GM23248 (cell line): ENCODE measurements around the gene KLF7. TPM values are rescaled to one million over a fixed set of nuclear protein-coding genes. Genes with fewer than 3 reads are reported as not detected.

Experiments used
- DNase-seq: peaks from one replicate; pipeline ENCODE4 v3.0.0-alpha.2; 2015
- H2AFZ ChIP-seq: fragments of 200-600 bp; sonication (generic); 2 replicates; pipeline ENCODE4 v1.6.1; 2016; ENCODE audit warnings: antibody characterized with exemption
- H3F3A ChIP-seq: fragments of 200-600 bp; sonication (generic); 2 replicates; pipeline ENCODE4 v1.6.1; 2016; ENCODE audit warnings: mild to moderate bottlenecking, antibody characterized with exemption, mixed run types; ENCODE audit not compliant: insufficient read depth
- H3K27ac ChIP-seq: fragments of 200-600 bp; sonication (generic); 2 replicates; pipeline ENCODE4 v1.5.1; 2016; ENCODE audit warnings: mild to moderate bottlenecking
- H3K27me3 ChIP-seq: fragments of 200-600 bp; sonication (generic); replicated peaks from 2 replicates; pipeline ENCODE4 v1.6.1; 2016; ENCODE audit warnings: mild to moderate bottlenecking; ENCODE audit not compliant: insufficient read depth
- H3K36me3 ChIP-seq: fragments of 200-600 bp; sonication (generic); 2 replicates; pipeline ENCODE4 v1.6.1; 2016; ENCODE audit warnings: low read depth, mild to moderate bottlenecking
- H3K4me1 ChIP-seq: fragments of 200-600 bp; sonication (generic); 2 replicates; pipeline ENCODE4 v1.6.1; 2016; ENCODE audit warnings: mild to moderate bottlenecking; ENCODE audit not compliant: insufficient read depth
- H3K4me2 ChIP-seq: fragments of 200-600 bp; sonication (generic); one replicate; pipeline ENCODE4 v1.6.1; 2016; ENCODE audit warnings: mild to moderate bottlenecking; ENCODE audit not compliant: unreplicated experiment
- H3K4me3 ChIP-seq: fragments of 200-600 bp; sonication (generic); 2 replicates; pipeline ENCODE4 v1.5.1; 2016; ENCODE audit warnings: mild to moderate bottlenecking
- H3K79me2 ChIP-seq: fragments of 200-600 bp; sonication (generic); 2 replicates; pipeline ENCODE4 v1.6.1; 2016; ENCODE audit warnings: mild to moderate bottlenecking; ENCODE audit not compliant: insufficient read depth
- H3K9ac ChIP-seq: fragments of 200-600 bp; sonication (generic); 2 replicates; pipeline ENCODE4 v1.6.1; 2016; ENCODE audit warnings: mild to moderate bottlenecking
- H3K9me2 ChIP-seq: fragments of 200-600 bp; sonication (generic); 2 replicates; pipeline ENCODE4 v1.6.1; 2016; ENCODE audit warnings: mixed run types, mild to moderate bottlenecking, moderate library complexity; ENCODE audit not compliant: insufficient read depth
- H3K9me3 ChIP-seq: fragments of 200-600 bp; sonication (generic); one replicate; pipeline ENCODE4 v1.6.1; 2017; ENCODE audit warnings: low read depth
- H4K20me1 ChIP-seq: fragments of 200-600 bp; sonication (generic); 2 replicates; pipeline ENCODE4 v1.6.0; 2016; ENCODE audit not compliant: insufficient read depth
- EZH2 ChIP-seq: fragments of 200-600 bp; sonication (generic); IDR thresholded peaks from 2 replicates; pipeline ENCODE4 v1.6.1; 2018; ENCODE audit warnings: antibody characterized with exemption, mild to moderate bottlenecking; ENCODE audit not compliant: insufficient read depth, poor library complexity, severe bottlenecking
- EZH2phosphoT487 ChIP-seq: fragments of 200-600 bp; sonication (generic); IDR thresholded peaks from 2 replicates; pipeline ENCODE4 v1.6.1; 2018; ENCODE audit warnings: antibody characterized with exemption, moderate library complexity, mild to moderate bottlenecking, low read depth; ENCODE audit not compliant: insufficient read depth
- WGBS, 2 experiments: methylation state at CpG; one replicate each; pipeline ENCODE4 v1.1.6; 2015 to 2017; ENCODE audit warnings: low lambda C conversion rate in 2 of 2, low coverage in 1 of 2; ENCODE audit errors: missing lambda C conversion rate in 2 of 2; 5-methylcytosine and 5-hydroxymethylcytosine counted together
- in situ Hi-C: fragments of 300-500 bp; cut with MboI; formaldehyde crosslinking; loops from 2 replicates; pipeline ENCODE4 v1.15.0; 2020
- polyA plus RNA-seq: library from polyadenylated mRNA; unstranded; fragments of >200 nt; fragmentation: Nextera tagmentation; extraction: Ambion mirVana; gene quantifications from 2 replicates; pipeline ENCODE4 v1.2.1, GENCODE V29; 2016
- total RNA-seq: library from RNA; depleted of rRNA; stranded (reverse); fragments of >200 nt; shearing (Covaris generic); gene quantifications from 2 replicates; pipeline ENCODE4 v1.2.3, GENCODE V29; 2014

The KLF7 gene
- total and polyA plus RNA-seq, 2 experiments from 2014 or later, result 22.5 to 39.4 TPM

- H3K36me3 ChIP-seq, result peaks cover 10% of the 10 kb centered on the region
- DNase-seq, result no peak
- TF ChIP-seq EZH2, result no peak
- no peak for TF ChIP-seq EZH2phosphoT487
- no peak overlapping the region for H3K4me3 ChIP-seq
- H3K27ac ChIP-seq, result no peak overlapping the region
- H3K27me3 ChIP-seq, result no peaks in the 10 kb centered on the region
- H3K79me2 ChIP-seq, result peaks cover 17% of the 10 kb centered on the region
- H3K4me2 ChIP-seq, result no peak overlapping the region
- no peak overlapping the region for H2AFZ ChIP-seq
- no peak overlapping the region for H3K9ac ChIP-seq
- in situ Hi-C loops, result no loop called here
- peaks cover 51% of the 10 kb centered on the region for H3F3A ChIP-seq
- H3K4me1 ChIP-seq, result 0 out of 2 replicates have a peak, but pooled peaks cover 2% of the 10 kb centered on the region
- no peaks in the 10 kb centered on the region for H4K20me1 ChIP-seq
- H3K9me3 ChIP-seq, result no peaks in the 10 kb centered on the region
- no peaks in the 10 kb centered on the region for H3K9me2 ChIP-seq
- WGBS, 2 experiments, result 98 to 100% methylated on average over 1 of the region's 1 CpG
Measured at GRCh38 chr2:207072571-207072970, 93.2 kb downstream of the KLF7 start.

DNA sequence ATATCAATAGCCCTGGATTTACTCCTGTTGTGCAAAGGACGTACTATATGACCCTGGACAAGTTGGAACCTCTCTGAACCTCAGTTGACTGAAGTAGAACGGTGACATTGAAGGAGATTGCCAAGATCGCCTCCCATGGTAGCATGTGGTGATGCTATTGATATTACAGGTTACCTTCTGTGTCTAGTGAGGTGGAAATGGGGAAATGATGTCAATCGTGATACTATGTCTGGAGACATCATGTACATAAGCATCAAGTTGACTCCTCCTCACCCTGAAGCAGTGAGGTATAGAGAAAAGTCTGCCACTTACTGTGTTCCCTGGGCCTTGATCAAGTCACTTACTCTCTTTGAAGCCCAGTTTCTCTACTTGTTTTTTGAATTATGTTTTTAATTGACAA is 93.9 kb downstream of the KLF7 start:
- Histone ChIP-seq H3K4me1 (0 out of 2 replicates have a peak, but pooled peaks cover 6% of the 10 kb centered on the region), H2AFZ (no peak overlapping the region), H3K9ac (no peak overlapping the region), H3K4me3 (no peak overlapping the region), H3K27ac (no peak overlapping the region), H3K4me2 (no peak overlapping the region), H3F3A (peaks cover 44% of the 10 kb centered on the region), H3K9me2 (no peaks in the 10 kb centered on the region), H4K20me1 (no peaks in the 10 kb centered on the region), H3K36me3 (0 out of 2 replicates have a peak, but pooled peaks cover 2% of the 10 kb centered on the region), H3K79me2 (peaks cover 11% of the 10 kb centered on the region; the same call in 1 of the 2 replicates), H3K27me3 (no peaks in the 10 kb centered on the region), H3K9me3 (no peaks in the 10 kb centered on the region)
- WGBS, 2 experiments, result 85 to 88% methylated on average over 4 of the region's 4 CpGs
- TF ChIP-seq EZH2phosphoT487 (no peak), EZH2 (no peak)
- no peak for DNase-seq
- in situ Hi-C loops, result no loop called here

- in situ Hi-C loops, result no loop called here
- no peaks in the 10 kb centered on the region for H3K9me2 ChIP-seq
- H2AFZ ChIP-seq, result no peak overlapping the region
- no peak overlapping the region for H3K4me3 ChIP-seq
- WGBS, 2 experiments, result 52 to 55% methylated on average over 5 of the region's 5 CpGs
- H3K27ac ChIP-seq, result no peak overlapping the region
- no peaks in the 10 kb centered on the region for H3K36me3 ChIP-seq
- no peaks in the 10 kb centered on the region for H3K27me3 ChIP-seq
- no peak overlapping the region for H3K9ac ChIP-seq
- no peaks in the 10 kb centered on the region for H3K9me3 ChIP-seq
- TF ChIP-seq EZH2phosphoT487 (no peak), EZH2 (no peak)
- H3K4me2 ChIP-seq, result no peak overlapping the region
- DNase-seq, result no peak
- H3K4me1 ChIP-seq, result 0 out of 2 replicates have a peak, but pooled peaks cover 6% of the 10 kb centered on the region
- H3F3A ChIP-seq, result peaks cover 4% of the 10 kb centered on the region; the same call in 1 of the 2 replicates
- H3K79me2 ChIP-seq, result no peaks in the 10 kb centered on the region
- no peaks in the 10 kb centered on the region for H4K20me1 ChIP-seq
Measured at GRCh38 chr2:207067473-207067872, 98.3 kb downstream of the KLF7 start.

DNA sequence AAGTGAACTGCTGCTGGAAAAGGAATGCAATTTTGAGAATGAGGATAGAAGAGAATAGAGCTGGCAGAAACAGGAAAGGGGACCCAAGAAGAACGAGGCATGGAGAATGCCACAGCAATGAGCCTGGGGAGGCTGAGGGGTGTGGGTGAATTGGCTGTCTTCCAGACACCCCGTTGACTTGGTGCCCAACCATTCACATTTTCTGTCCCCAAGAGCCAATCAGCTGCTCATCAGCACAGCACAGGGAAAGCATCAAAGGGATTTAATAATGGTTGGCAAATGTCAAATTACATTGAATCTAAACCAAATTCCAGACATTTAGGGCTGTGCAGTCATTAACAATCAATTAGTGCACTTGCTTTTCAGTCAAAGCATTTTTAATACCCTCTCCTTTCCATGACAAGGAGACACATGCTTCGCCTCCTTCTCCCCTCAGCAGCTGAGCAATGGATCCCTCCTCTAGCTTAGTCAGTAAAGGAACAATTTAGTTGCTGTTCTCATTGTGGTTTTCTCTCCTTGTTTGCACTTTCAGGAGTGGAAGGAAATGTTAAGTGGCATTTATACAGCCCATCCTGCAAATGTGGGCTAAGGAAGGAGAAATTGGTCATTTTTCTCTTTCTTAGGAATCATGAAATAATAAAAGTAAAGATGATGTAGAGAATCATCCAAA is 98.8 kb downstream of the KLF7 start:
- Histone ChIP-seq H3K27me3 (no peaks in the 10 kb centered on the region), H3K9me3 (no peaks in the 10 kb centered on the region), H3K4me2 (no peak overlapping the region), H3K79me2 (no peaks in the 10 kb centered on the region), H3K36me3 (no peaks in the 10 kb centered on the region), H3K27ac (no peak overlapping the region), H2AFZ (no peak overlapping the region), H4K20me1 (no peaks in the 10 kb centered on the region), H3K9ac (no peak overlapping the region), H3K4me3 (no peak overlapping the region), H3K9me2 (no peaks in the 10 kb centered on the region), H3F3A (no peaks in the 10 kb centered on the region), H3K4me1 (0 out of 2 replicates have a peak, but pooled peaks cover 6% of the 10 kb centered on the region)
- DNase-seq, result peak; percentile 27
- TF ChIP-seq EZH2 (no peak), EZH2phosphoT487 (no peak)
- WGBS, 2 experiments, result 45 to 57% methylated on average over 3 of the region's 3 CpGs
- in situ Hi-C loops, result no loop called here
